H1 (cell line): Measurements from ENCODE around the gene CFAP65.

ENCODE experiments used
- CEBPB ChIP-seq: IDR thresholded peaks from 2 replicates; pipeline ENCODE4 v1.6.1; 2012; ENCODE audit warnings: low read depth, low read length
- CHD2 ChIP-seq: IDR thresholded peaks from 2 replicates; pipeline ENCODE4 v1.6.1; 2012; ENCODE audit warnings: low read length, improper control_type of control experiment
- CTCF ChIP-seq, 3 experiments: IDR thresholded peaks; 1 replicate in 2 of 3; 2 replicates in 1 of 3; pipeline versions ENCODE4 v1.5.1 to v1.6.1; 2011; ENCODE audit warnings: low read length in 3 of 3, mild to moderate bottlenecking in 3 of 3, inconsistent platforms in 2 of 3, low read depth in 1 of 3, moderate library complexity in 1 of 3; ENCODE audit not compliant: insufficient read depth in 1 of 3; ENCODE audit errors: control extremely low read depth in 1 of 3
- EP300 ChIP-seq, 2 experiments: IDR thresholded peaks; 1 replicate in 1 of 2; 2 replicates in 1 of 2; pipeline ENCODE4 v1.6.1; 2011 to 2012; ENCODE audit warnings: low read depth in 2 of 2, low read length in 2 of 2, mild to moderate bottlenecking in 2 of 2, borderline replicate concordance in 1 of 2, inconsistent platforms in 1 of 2, moderate library complexity in 1 of 2
- EZH2 ChIP-seq: fragments of 200-600 bp; sonication (generic); IDR thresholded peaks from 2 replicates; pipeline ENCODE4 v1.7.1; 2012; ENCODE audit warnings: low read depth, mild to moderate bottlenecking, moderate library complexity, low read length, inconsistent platforms; ENCODE audit not compliant: severe bottlenecking
- POLR2A ChIP-seq, 2 experiments: IDR thresholded peaks; 1 replicate in 1 of 2; 2 replicates in 1 of 2; pipeline ENCODE4 v1.6.1; 2011; ENCODE audit warnings: low read depth in 2 of 2, low read length in 2 of 2, mild to moderate bottlenecking in 2 of 2; ENCODE audit errors: control extremely low read depth in 1 of 2
- RXRA ChIP-seq: IDR thresholded peaks from 2 replicates; pipeline ENCODE4 v1.6.1; 2011; ENCODE audit warnings: low read depth, mild to moderate bottlenecking, low read length, moderate library complexity; ENCODE audit not compliant: insufficient read depth
- SP1 ChIP-seq: IDR thresholded peaks from 2 replicates; pipeline ENCODE4 v1.6.1; 2011; ENCODE audit warnings: low read depth, low read length
- SP4 ChIP-seq: IDR thresholded peaks from 2 replicates; pipeline ENCODE4 v1.6.1; 2012; ENCODE audit warnings: low read length, inconsistent platforms
- SRF ChIP-seq: IDR thresholded peaks from 2 replicates; pipeline ENCODE4 v1.6.1; 2011; ENCODE audit warnings: mild to moderate bottlenecking, low read depth, low read length, moderate library complexity
- TAF1 ChIP-seq: IDR thresholded peaks from 2 replicates; pipeline ENCODE4 v1.6.1; 2011; ENCODE audit warnings: mild to moderate bottlenecking, low read depth, low read length
- TEAD4 ChIP-seq: IDR thresholded peaks from 2 replicates; pipeline ENCODE4 v1.6.1; 2012; ENCODE audit warnings: low read depth, low read length, inconsistent platforms, mixed read lengths

- TF ChIP-seq CTCF (IDR thresholded peaks at IDR 0.05; ENCODE audit: control extremely low read depth in 1 of 3, insufficient read depth in 1 of 3, low read depth in 1 of 3, low read length in 3 of 3) (no peak), POLR2A (IDR thresholded peaks at IDR 0.05; ENCODE audit: control extremely low read depth in 1 of 2, low read depth in 2 of 2, low read length in 2 of 2) (no peak), EZH2 (no peak), EP300 (IDR thresholded peaks at IDR 0.05; ENCODE audit: borderline replicate concordance in 1 of 2, low read depth in 2 of 2, low read length in 2 of 2) (no peak), TAF1 (no peak), CHD2 (no peak), RXRA (no peak), CEBPB (no peak), SP4 (no peak), SRF (no peak), SP1 (no peak), TEAD4 (no peak)
Measured at GRCh38 chr2:218988164-218988563, 53.2 kb downstream of the CFAP65 start.
